Measurements from ENCODE around the gene FOXO3B.
"Not testable (repeated sequence)": the region's sequence is repeated elsewhere in the genome, so short reads cannot be mapped to it uniquely, and the experiment has no call there.

DNA sequence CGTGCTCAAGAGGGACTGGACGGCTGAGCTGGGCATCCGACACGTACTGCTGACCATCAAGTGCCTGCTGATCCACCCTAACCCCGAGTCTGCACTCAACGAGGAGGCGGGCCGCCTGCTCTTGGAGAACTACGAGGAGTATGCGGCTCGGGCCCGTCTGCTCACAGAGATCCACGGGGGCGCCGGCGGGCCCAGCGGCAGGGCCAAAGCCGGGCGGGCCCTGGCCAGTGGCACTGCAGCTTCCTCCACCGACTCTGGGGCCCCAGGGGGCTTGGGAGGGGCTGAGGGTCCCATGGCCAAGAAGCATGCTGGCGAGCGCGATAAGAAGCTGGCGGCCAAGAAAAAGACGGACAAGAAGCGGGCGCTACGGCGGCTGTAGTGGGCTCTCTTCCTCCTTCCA is 4.7 kb downstream of the FOXO3B start:
- TF ChIP-seq, protein P1, sequence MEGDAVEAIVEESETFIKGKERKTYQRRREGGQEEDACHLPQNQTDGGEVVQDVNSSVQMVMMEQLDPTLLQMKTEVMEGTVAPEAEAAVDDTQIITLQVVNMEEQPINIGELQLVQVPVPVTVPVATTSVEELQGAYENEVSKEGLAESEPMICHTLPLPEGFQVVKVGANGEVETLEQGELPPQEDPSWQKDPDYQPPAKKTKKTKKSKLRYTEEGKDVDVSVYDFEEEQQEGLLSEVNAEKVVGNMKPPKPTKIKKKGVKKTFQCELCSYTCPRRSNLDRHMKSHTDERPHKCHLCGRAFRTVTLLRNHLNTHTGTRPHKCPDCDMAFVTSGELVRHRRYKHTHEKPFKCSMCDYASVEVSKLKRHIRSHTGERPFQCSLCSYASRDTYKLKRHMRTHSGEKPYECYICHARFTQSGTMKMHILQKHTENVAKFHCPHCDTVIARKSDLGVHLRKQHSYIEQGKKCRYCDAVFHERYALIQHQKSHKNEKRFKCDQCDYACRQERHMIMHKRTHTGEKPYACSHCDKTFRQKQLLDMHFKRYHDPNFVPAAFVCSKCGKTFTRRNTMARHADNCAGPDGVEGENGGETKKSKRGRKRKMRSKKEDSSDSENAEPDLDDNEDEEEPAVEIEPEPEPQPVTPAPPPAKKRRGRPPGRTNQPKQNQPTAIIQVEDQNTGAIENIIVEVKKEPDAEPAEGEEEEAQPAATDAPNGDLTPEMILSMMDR (IDR thresholded peaks at IDR 0.05) = not testable (repeated sequence)
- TF ChIP-seq POLR2A (IDR thresholded peaks at IDR 0.05) = not testable (repeated sequence)

Data from esophagus squamous epithelium (tissue), 4 donors.